ENCODE data around the gene CALD1. TPM values are rescaled to one million over a fixed set of nuclear protein-coding genes. Genes with fewer than 3 reads are reported as not detected.

The CALD1 gene
- polyA plus RNA-seq, 12 donors: 106 to 268 (median 139) TPM; not detected in 1

- DNase-seq: peak; percentile 95
These were observed 111.8 kb downstream of the CALD1 start for GRCh38 chr7:134891262-134891695.

GRCh38 chr7:134891696-134892678 lies 112.6 kb downstream of the CALD1 start:
- peak; percentile 55 for DNase-seq

GRCh38 chr7:134892963-134893362 lies 113.5 kb downstream of the CALD1 start:
- no peak for DNase-seq

DNA sequence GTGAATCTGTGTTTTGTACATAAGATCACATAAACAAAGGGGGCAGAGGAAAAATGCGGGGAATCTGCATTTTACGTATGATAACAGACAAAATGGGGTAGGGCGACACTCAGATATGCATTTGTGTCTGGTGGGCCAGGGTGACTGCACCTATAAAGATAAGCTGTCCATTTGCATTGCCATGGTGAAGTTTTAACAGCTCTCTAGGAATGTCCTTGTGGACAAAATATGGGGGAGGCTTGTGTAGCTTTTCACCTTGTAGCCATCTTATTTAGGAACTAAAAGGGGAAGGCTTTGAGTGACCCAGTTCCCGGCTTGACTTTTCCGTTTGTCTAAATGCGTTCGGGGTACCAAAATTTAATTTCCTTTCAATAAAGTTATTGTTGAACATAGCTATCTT lies 114.5 kb downstream of the CALD1 start:
- DNase-seq: no peak

GRCh38 chr7:134894928-134895327 lies 115.5 kb downstream of the CALD1 start:
- DNase-seq: no peak

DNA sequence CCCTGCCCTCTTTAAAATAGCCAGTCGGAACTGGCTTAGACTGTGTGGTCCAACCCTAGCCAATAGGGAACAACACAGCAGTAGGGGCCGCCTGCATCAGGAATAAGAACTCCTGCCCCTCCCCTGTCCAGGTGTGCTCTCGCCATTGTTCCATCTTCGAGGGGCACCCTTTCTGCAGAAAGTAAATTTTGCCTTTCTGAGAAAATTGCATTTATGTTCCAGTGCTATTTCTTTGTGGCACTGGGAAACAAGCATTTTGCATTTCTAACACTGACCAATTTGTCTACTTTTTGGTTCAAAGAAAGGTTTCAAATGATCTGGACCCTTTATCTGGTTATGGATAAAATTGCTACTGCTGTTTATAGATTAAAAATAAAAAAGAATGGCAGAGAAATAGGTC lies 116.6 kb downstream of the CALD1 start:
- no peak for DNase-seq

GRCh38 chr7:134897936-134898335 lies 118.5 kb downstream of the CALD1 start:
- no peak for DNase-seq

GRCh38 chr7:134899729-134900128 lies 120.3 kb downstream of the CALD1 start:
- DNase-seq: no peak

DNA sequence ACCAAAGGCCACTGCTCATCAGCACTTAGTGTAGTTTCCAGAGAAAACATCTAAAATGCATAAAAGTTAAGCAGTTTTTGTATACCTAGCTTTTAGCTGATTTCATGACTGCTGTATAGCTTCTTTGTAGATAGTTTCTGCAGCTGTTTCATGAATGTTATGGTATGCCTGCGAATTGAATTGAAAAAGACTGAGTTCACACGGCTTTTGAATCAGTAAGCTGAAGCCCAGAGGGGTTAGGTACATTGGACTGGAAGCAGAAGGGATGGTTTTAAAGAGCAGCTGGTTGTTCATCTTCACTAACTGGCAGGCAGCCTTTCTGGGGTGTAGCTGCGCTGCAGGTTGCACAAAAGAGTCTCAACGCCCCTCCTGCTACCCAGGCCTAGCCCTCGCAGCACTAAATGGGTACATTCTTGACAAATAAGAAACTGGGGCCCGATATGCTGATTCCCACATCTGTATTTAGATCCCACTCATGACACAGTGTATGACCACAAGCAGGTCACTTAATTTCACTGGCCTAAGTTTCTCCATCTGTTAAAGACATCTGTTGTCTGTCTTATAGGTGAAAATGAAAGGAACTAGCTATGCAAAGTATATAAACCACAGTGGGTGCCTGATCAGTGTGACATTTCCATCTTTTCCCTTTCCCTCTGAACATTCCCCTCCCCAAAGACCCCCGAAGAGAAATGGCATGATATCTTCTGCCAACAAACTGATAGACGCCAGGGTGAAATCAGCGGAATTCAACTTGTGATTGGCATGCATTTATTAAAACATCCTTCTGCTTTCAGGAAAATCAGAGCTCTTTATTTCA lies 120.9 kb downstream of the CALD1 start:
- no peak for DNase-seq

DNA sequence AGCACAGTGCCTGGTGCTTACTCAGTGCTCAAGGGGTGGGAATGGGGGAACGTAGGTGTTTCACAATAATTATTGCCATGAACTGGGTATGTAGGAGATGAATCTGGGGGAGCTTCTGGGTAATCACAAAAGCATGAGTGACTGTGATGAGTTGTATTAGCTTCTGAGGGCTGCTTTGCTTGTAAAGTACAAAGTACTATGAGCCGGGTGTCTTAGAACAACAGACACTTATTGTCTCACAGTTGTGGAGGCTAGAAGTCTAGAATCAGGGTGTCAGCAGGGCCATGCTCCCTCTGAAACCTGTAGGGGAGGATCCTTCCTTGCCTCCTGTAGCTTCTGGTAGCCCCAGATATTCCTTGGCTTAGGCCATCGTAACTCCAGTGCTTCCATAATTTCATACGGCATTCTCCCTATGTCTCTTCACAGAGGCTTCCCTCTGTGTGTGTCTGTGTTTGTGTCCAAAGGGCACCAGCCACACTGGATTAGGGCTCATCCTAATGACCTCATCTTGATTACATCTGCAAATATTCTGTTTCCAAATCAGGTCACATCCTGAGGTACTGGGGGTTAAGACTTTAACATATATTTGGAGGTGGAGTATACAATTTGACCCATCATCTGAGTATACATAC lies 122.1 kb downstream of the CALD1 start:
- DNase-seq: no peak

DNA sequence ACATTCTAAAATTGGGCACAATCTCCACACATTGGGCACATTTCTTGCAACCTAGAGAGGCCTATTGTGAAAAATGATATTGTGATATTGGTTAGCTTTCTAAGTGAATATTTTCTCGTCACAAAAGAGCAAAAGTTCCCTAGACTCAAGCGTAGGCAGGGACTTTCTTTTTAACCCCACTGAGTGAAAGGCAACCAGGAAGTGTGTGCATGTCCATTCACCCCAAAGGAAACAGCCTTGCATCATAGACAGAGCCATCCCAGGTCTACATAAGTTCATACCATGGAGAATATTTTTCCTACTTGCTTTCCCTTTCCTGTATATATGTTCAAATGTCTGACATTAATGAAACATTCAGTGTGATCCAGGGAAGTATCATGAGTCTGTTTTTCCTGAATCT lies 122.6 kb downstream of the CALD1 start:
- no peak for DNase-seq

DNA sequence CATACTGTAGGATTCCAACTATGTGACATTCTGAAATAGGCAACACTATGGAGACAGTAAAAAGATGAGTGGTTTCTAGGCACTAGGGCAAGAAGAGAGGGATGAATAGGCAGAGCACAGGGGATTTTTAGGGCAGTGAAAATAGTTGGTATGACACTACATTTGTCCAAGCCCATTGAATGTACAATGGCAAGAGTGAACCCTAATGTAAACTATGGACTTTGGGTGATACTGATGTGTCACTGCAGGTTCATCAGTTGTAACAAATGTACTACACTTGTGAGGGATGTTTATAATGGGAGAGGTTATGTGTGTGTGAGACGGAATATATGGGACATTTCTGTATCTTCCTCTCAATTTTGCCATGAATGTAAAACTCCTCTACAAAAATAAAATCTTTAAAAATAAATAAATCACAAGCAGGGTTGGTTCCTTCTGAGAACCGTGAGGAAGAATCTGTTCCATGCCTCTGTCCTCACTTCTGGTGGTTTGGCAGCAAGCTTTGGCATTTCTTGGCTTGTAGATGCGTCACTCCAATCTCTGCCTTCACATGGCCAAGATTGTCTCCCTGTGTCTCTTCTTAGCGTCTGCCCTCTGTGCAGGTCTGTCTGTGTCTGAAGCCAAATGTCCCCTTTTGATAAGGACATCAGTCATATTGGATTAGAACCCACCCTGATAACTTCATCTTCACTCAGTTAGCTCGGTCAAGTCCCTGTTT lies 123.8 kb downstream of the CALD1 start:
- DNase-seq: no peak

GRCh38 chr7:134905375-134905774 lies 125.9 kb downstream of the CALD1 start:
- DNase-seq: peak; percentile 57

DNA sequence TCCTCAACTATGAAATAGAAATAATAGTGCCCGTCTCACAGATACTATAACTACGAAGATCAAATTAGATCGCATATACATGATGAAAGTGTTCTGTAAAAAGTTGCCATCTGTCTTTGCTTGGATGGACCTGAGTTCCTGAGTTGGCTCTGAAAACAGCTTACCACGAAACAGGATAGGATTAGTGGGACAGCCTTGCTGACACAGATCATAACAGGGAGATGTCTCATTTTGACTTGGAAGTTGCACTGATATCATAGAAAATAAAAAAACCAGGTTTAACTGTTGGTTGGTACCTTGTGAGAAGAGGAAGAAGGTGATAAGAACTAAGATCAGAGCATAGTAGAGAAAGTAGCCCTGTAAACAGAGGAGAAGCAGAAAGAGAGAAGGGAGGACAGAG lies 127.6 kb downstream of the CALD1 start:
- DNase-seq: no peak

DNA sequence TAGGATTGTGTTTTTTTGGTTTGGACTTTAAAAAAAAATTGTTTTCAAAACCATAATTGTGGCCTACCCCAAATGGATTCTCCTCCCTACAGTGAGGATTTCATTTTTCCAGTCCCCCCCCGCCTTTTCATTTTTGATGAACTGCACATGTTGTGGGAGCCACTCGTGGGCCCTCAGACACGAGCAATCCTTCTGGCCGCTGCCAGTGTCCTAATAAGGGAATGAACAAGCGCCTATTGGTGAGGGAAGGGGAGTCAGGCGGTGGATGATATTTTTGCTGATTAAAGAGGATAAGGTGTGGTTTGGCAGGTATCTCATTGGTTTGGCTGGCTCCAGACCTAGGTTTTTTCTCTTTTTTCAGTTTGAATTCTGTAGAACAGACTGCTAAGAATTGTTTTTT lies 128.2 kb downstream of the CALD1 start:
- DNase-seq: no peak

GRCh38 chr7:134908289-134908688 lies 128.9 kb downstream of the CALD1 start:
- DNase-seq: no peak

GRCh38 chr7:134910214-134910890 lies 130.9 kb downstream of the CALD1 start:
- no peak for DNase-seq

DNA sequence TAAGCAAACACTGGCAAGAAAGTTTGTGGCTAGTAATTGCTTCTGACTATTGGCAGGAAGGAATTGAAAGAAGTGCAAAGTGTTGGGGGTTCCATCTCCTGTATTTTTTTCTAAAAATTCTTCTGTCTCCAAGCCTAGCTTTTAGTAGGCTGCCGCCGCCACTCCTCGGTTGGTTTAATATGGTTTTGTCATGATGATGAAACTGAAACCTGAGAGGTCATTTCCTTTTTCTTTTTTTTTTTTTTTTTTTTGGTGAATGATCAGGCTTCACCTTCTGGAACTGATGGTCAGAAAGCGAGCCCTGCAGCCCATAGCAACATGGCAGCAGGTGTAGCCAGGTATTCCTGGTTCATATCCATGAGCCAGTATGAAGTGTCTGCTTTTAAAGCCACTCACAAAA lies 131.5 kb downstream of the CALD1 start:
- DNase-seq: no peak

- DNase-seq: no peak
These were observed 136.9 kb downstream of the CALD1 start for GRCh38 chr7:134916171-134916883.

GRCh38 chr7:134919240-134919641 lies 139.8 kb downstream of the CALD1 start:
- DNase-seq: no peak

Measured in muscle of arm (tissue), 12 donors.